Type B pancreatic cell (in vitro differentiated cells): Measurements from ENCODE around the gene LITAF. TPM values are rescaled to one million over a fixed set of nuclear protein-coding genes. Genes with fewer than 3 reads are reported as not detected.

Source experiments
- DNase-seq: peaks from one replicate; pipeline ENCODE4 v3.0.0; 2021; ENCODE audit warnings: mixed read lengths; ENCODE audit not compliant: unreplicated experiment; ENCODE audit errors: extremely low spot score
- H3K27ac Mint-ChIP-seq: 2 replicates; pipeline ENCODE4 v1.8.0; 2021; ENCODE audit warnings: mild to moderate bottlenecking, mixed read lengths
- H3K27me3 Mint-ChIP-seq: 2 replicates; pipeline ENCODE4 v1.8.0; 2021; ENCODE audit warnings: mixed read lengths
- H3K36me3 Mint-ChIP-seq: 2 replicates; pipeline ENCODE4 v1.8.0; 2021; ENCODE audit warnings: mixed read lengths
- H3K4me1 Mint-ChIP-seq: one replicate; pipeline ENCODE4 v1.8.0; 2021; ENCODE audit warnings: mixed read lengths; ENCODE audit not compliant: unreplicated experiment
- H3K4me3 Mint-ChIP-seq: 2 replicates; pipeline ENCODE4 v1.8.0; 2021; ENCODE audit warnings: mild to moderate bottlenecking, mixed read lengths
- H3K9me3 Mint-ChIP-seq: 2 replicates; pipeline ENCODE4 v1.8.0; 2021; ENCODE audit warnings: mixed read lengths
- total RNA-seq: library from RNA; stranded (reverse); gene quantifications from 2 replicates; pipeline ENCODE4 v1.2.1, GENCODE V29; 2021; ENCODE audit warnings: low replicate concordance
- TF ChIP-seq, protein P1 (sequence below): fragments of 200-600 bp; sonication (generic); conservative IDR thresholded peaks from 2 replicates; pipeline ENCODE4 v1.5.0; 2021; ENCODE audit warnings: antibody characterized with exemption, mild to moderate bottlenecking

The LITAF gene
- total RNA-seq, 1 donor from 2014 or later = 49.8 TPM

DNA sequence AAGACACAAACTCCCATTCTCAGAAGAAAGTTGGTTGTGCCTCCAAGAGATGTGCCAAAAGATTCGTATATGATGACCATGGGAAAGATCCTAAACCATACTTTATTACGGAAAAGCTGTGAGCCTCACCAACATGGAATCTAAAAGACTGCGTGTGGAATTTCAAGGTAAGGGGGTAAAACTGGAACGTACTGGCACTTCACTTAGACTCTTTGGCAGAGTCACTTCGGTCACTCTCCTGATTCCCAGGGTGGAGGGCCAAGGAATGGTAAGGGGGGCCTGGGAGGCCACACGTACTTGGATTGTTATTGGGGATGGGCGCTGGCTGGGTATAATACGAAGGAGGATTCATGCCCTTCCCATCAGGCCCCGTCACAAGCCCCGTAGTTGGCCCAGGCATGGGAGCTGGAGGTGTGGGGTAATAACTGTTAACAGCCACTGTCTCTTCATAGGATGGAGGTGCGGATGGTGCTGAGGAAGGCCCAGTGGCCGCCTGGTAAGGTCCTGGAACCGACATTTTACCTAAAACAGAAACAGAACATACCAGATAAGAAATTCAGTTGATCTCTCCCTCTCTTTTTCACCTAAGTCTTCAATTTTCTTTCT, 30.4 kb downstream of the LITAF start:
- H3K4me1 Mint-ChIP-seq = peaks cover 19% of the 10 kb centered on the region
- peaks cover 24% of the 10 kb centered on the region for H3K36me3 Mint-ChIP-seq
- H3K27me3 Mint-ChIP-seq = no peaks in the 10 kb centered on the region
- no peak overlapping the region for H3K27ac Mint-ChIP-seq
- H3K9me3 Mint-ChIP-seq = no peaks in the 10 kb centered on the region
- H3K4me3 Mint-ChIP-seq = no peak overlapping the region
- TF ChIP-seq, protein P1, sequence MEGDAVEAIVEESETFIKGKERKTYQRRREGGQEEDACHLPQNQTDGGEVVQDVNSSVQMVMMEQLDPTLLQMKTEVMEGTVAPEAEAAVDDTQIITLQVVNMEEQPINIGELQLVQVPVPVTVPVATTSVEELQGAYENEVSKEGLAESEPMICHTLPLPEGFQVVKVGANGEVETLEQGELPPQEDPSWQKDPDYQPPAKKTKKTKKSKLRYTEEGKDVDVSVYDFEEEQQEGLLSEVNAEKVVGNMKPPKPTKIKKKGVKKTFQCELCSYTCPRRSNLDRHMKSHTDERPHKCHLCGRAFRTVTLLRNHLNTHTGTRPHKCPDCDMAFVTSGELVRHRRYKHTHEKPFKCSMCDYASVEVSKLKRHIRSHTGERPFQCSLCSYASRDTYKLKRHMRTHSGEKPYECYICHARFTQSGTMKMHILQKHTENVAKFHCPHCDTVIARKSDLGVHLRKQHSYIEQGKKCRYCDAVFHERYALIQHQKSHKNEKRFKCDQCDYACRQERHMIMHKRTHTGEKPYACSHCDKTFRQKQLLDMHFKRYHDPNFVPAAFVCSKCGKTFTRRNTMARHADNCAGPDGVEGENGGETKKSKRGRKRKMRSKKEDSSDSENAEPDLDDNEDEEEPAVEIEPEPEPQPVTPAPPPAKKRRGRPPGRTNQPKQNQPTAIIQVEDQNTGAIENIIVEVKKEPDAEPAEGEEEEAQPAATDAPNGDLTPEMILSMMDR = no peak
- DNase-seq = no peak

DNA sequence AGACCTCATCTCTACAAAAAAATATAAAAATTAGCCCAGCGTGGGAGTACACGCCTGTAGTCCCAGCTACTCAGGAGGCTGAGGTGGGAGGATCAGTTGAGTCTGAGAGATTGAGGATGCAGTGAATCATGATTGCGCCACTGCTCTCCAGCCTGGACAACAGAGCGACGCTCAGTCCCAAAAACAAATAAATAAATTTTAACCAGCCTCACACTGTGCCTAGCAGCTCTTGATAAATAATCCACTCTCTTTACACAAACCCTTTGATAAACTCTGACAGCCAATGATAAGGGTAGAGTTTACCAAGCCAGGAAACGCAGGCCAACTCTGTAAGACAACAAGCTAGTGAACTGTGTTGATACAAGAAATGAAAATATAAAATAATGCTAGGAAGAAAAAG, 32.7 kb downstream of the LITAF start:
- no peaks in the 10 kb centered on the region for H3K27me3 Mint-ChIP-seq

DNA sequence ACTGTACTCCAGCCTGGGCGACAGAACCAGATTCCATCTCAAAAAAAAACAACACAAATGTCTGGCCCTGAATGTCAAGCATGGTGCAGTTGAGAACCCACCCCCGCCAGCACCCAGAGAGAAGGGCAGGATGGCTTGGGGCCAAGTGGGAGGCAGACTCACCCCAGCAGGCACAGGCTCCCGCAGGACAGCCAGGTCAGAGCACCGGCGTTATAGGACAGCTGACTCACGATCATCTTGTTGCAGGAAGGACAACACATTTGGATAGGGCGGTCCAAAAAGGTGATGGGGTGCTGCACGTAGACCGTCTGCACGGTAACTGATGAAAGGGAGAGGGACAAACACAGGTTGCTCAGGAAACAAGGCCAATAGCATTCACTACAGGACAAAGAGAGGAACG, 33.3 kb downstream of the LITAF start:
- Mint-ChIP-seq H3K9me3 (peaks cover 5% of the 10 kb centered on the region), H3K36me3 (peaks cover 46% of the 10 kb centered on the region), H3K27me3 (no peaks in the 10 kb centered on the region), H3K27ac (no peak overlapping the region), H3K4me3 (no peak overlapping the region), H3K4me1 (peaks cover 9% of the 10 kb centered on the region)
- DNase-seq = no peak
- TF ChIP-seq, protein P1 = no peak

More for the DNA sequence above, 32.7 kb downstream of the LITAF start:
- peaks cover 9% of the 10 kb centered on the region for H3K4me1 Mint-ChIP-seq
- H3K36me3 Mint-ChIP-seq = peaks cover 43% of the 10 kb centered on the region
- TF ChIP-seq, protein P1 = no peak
- peaks cover 5% of the 10 kb centered on the region for H3K9me3 Mint-ChIP-seq
- no peak overlapping the region for H3K4me3 Mint-ChIP-seq
- DNase-seq = no peak
- H3K27ac Mint-ChIP-seq = no peak overlapping the region

DNA sequence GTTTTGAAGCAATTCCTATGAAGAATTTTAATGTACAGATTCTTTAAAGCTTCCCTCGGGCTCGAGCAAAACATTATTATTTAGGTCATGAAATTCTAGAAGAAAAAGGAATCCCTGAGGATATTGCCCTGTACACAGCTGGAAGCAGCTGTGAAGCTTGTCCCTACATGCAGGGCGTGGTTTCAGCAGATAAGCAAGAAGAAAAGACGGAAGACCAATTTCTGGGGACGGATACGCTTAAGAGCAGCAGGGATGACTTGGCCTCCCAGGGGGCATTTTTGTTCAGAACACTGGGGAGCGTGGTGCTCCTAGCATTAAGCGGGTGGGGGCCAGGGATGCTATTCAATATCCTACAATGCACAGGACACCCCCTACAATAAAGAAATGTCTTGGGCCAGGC, 34.3 kb downstream of the LITAF start:
- H3K36me3 Mint-ChIP-seq = peaks cover 49% of the 10 kb centered on the region
- TF ChIP-seq, protein P1 = no peak
- H3K27me3 Mint-ChIP-seq = no peaks in the 10 kb centered on the region
- no peak overlapping the region for H3K4me3 Mint-ChIP-seq
- no peak overlapping the region for H3K27ac Mint-ChIP-seq
- peaks cover 5% of the 10 kb centered on the region for H3K4me1 Mint-ChIP-seq
- peaks cover 5% of the 10 kb centered on the region for H3K9me3 Mint-ChIP-seq
- DNase-seq = no peak

DNA sequence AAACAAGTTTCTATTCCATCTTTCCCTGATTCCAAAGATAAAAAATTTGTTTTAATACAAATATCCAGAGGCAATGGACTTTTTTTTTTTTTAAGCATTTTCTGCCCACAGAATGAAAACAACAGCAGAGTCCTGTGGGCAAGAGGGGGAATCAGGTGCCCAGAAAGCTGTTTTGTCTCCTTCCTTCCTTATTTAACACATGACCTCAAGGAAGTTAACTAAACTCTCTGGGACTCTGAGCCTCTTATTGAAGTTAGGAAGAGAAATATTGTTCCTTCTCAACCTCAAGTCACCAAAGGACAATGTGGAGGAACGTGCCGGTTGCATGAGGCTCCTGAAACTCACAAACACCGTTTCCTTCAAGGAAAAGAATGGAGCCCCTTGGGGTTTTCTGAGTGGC, 34.9 kb downstream of the LITAF start:
- peaks cover 51% of the 10 kb centered on the region for H3K36me3 Mint-ChIP-seq
- H3K4me3 Mint-ChIP-seq = no peak overlapping the region
- peaks cover 5% of the 10 kb centered on the region for H3K9me3 Mint-ChIP-seq
- H3K27ac Mint-ChIP-seq = no peak overlapping the region
- no peak for DNase-seq
- peaks cover 5% of the 10 kb centered on the region for H3K4me1 Mint-ChIP-seq
- no peaks in the 10 kb centered on the region for H3K27me3 Mint-ChIP-seq
- TF ChIP-seq, protein P1 = no peak
